ENCODE data around the gene BICRAL.

DNA sequence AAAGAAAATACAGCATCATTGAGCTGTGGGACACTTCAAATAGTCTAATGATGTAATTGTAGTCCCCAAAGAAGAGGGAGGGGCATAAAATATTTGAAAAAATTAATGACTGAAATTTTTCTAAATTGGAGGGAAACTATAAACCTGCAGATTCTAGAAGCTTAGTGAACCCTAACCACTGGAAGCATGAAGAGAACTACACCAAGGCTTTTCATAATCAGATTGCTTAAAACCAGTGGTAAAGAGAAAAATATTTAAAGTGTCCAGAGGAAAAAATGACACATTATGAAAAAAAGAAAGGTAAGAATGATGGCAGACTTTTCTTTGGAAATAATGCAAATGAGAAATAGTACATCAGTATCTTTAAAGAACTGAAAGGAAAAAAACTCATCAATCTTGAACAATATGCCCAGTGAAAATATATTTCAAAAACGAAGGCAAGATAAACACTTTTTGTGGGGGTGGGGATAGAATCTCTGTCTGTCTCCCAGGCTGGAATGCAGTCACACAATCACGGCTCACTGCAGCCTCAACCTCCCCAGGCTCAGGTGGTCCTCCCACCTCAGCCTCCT is 31.3 kb downstream of the BICRAL start:
- TF ChIP-seq, protein P1, sequence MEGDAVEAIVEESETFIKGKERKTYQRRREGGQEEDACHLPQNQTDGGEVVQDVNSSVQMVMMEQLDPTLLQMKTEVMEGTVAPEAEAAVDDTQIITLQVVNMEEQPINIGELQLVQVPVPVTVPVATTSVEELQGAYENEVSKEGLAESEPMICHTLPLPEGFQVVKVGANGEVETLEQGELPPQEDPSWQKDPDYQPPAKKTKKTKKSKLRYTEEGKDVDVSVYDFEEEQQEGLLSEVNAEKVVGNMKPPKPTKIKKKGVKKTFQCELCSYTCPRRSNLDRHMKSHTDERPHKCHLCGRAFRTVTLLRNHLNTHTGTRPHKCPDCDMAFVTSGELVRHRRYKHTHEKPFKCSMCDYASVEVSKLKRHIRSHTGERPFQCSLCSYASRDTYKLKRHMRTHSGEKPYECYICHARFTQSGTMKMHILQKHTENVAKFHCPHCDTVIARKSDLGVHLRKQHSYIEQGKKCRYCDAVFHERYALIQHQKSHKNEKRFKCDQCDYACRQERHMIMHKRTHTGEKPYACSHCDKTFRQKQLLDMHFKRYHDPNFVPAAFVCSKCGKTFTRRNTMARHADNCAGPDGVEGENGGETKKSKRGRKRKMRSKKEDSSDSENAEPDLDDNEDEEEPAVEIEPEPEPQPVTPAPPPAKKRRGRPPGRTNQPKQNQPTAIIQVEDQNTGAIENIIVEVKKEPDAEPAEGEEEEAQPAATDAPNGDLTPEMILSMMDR (conservative IDR thresholded peaks at IDR 0.05; ENCODE audit: low read depth, low read length) = no peak
- TF ChIP-seq SMC3 (IDR thresholded peaks at IDR 0.05; ENCODE audit: low read depth, low read length) = no peak
- no peak for TF ChIP-seq MXI1 (IDR thresholded peaks at IDR 0.05; ENCODE audit: borderline replicate concordance, low read depth, low read length)
- no peak for TF ChIP-seq NFE2L2 (IDR thresholded peaks at IDR 0.05; ENCODE audit: low read depth, low read length)
- TF ChIP-seq POLR2A (IDR thresholded peaks at IDR 0.05; ENCODE audit: low read depth, low read length) = no peak
- TF ChIP-seq MAFK (IDR thresholded peaks at IDR 0.05; ENCODE audit: low read depth, low read length) = no peak
- no peak for TF ChIP-seq RAD21 (IDR thresholded peaks at IDR 0.05; ENCODE audit: low read length)
- no peak for TF ChIP-seq RFX5 (IDR thresholded peaks at IDR 0.05; ENCODE audit: low read depth, low read length)
- no peak for TF ChIP-seq FOS (IDR thresholded peaks at IDR 0.05; ENCODE audit: low read depth, low read length)
- TF ChIP-seq, protein P2, sequence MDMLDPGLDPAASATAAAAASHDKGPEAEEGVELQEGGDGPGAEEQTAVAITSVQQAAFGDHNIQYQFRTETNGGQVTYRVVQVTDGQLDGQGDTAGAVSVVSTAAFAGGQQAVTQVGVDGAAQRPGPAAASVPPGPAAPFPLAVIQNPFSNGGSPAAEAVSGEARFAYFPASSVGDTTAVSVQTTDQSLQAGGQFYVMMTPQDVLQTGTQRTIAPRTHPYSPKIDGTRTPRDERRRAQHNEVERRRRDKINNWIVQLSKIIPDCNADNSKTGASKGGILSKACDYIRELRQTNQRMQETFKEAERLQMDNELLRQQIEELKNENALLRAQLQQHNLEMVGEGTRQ (IDR thresholded peaks at IDR 0.05; ENCODE audit: low read depth, low read length) = no peak
- no peak for TF ChIP-seq RCOR1 (IDR thresholded peaks at IDR 0.05; ENCODE audit: insufficient replicate concordance, low read length)
- TF ChIP-seq CEBPB (IDR thresholded peaks at IDR 0.05; ENCODE audit: low read depth, low read length) = no peak
